HG02642 (cell line): ENCODE data around the gene KCNK15.

Experiments
- ATAC-seq: cut with Tn5 transposase; IDR thresholded peaks from one replicate; pipeline ENCODE4 v1.9.1; 2021; ENCODE audit warnings: mild to moderate bottlenecking; ENCODE audit not compliant: unreplicated experiment, poor library complexity

Gene KCNK15

GRCh38 chr20:44733341-44734069 is 12.2 kb upstream of the KCNK15 start:
- ATAC-seq, result no peak

- ATAC-seq, result no peak
Observed at GRCh38 chr20:44734938-44735337, 10.7 kb upstream of the KCNK15 start.

- no peak for ATAC-seq
Observed at GRCh38 chr20:44735816-44736169, 9.9 kb upstream of the KCNK15 start.

- no peak for ATAC-seq
Observed at GRCh38 chr20:44736170-44737021, 9.3 kb upstream of the KCNK15 start.

- no peak for ATAC-seq
Observed at GRCh38 chr20:44737116-44737515, 8.5 kb upstream of the KCNK15 start.

GRCh38 chr20:44738813-44739477 is 6.7 kb upstream of the KCNK15 start:
- ATAC-seq, result no peak

GRCh38 chr20:44739942-44740341 is 5.7 kb upstream of the KCNK15 start:
- no peak for ATAC-seq

- no peak for ATAC-seq
Observed at GRCh38 chr20:44742304-44743079, 3.2 kb upstream of the KCNK15 start.

- no peak for ATAC-seq
Observed at GRCh38 chr20:44743080-44743701, 2.5 kb upstream of the KCNK15 start.

- no peak for ATAC-seq
Observed at GRCh38 chr20:44743916-44744655, 1.6 kb upstream of the KCNK15 start.

- ATAC-seq, result no peak
Observed at GRCh38 chr20:44745122-44745597, 505 bp upstream of the KCNK15 start.

GRCh38 chr20:44746367-44747165 is 901 bp downstream of the KCNK15 start:
- ATAC-seq, result no peak

GRCh38 chr20:44747166-44748004 is 1.7 kb downstream of the KCNK15 start:
- no peak for ATAC-seq

- ATAC-seq, result no peak
Observed at GRCh38 chr20:44748005-44748370, 2.3 kb downstream of the KCNK15 start.

- ATAC-seq, result no peak
Observed at GRCh38 chr20:44750081-44750805, 4.6 kb downstream of the KCNK15 start.

GRCh38 chr20:44752099-44752931 is 6.7 kb downstream of the KCNK15 start:
- no peak for ATAC-seq
